Measurements from ENCODE around the gene RSKR.

DNA sequence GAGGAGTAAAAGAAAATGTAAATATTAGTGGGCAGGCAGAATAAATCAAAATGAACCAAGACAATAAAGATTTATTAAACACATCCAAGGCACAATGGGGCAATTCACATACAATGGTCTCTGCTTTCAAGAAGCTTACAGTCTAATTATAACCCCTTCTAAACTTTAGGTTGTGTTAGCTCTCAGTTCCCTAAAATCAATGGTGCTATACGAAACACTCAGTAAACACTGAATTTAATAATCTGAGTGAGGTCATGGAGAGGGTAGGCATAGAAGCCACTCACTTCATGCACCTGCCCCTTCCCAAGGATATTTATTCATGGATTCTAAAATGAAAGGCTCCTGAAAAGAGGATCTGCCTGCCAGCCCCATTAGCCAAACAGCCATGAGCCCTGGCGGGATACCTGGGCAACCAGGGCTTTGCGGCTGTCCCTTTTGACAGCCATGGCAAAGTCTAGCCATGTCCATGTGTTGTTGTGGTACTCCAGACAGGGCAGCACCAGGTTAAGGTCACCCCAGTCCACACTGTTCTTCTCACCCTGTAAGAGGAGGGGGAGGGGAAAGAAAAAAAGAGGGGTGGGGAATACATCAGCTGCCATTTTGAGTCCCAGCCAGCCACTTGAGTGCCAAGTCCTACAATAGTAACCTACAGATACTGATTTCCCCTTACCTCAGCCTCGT is 1.4 kb upstream of the RSKR start:
- TF ChIP-seq, protein P1, sequence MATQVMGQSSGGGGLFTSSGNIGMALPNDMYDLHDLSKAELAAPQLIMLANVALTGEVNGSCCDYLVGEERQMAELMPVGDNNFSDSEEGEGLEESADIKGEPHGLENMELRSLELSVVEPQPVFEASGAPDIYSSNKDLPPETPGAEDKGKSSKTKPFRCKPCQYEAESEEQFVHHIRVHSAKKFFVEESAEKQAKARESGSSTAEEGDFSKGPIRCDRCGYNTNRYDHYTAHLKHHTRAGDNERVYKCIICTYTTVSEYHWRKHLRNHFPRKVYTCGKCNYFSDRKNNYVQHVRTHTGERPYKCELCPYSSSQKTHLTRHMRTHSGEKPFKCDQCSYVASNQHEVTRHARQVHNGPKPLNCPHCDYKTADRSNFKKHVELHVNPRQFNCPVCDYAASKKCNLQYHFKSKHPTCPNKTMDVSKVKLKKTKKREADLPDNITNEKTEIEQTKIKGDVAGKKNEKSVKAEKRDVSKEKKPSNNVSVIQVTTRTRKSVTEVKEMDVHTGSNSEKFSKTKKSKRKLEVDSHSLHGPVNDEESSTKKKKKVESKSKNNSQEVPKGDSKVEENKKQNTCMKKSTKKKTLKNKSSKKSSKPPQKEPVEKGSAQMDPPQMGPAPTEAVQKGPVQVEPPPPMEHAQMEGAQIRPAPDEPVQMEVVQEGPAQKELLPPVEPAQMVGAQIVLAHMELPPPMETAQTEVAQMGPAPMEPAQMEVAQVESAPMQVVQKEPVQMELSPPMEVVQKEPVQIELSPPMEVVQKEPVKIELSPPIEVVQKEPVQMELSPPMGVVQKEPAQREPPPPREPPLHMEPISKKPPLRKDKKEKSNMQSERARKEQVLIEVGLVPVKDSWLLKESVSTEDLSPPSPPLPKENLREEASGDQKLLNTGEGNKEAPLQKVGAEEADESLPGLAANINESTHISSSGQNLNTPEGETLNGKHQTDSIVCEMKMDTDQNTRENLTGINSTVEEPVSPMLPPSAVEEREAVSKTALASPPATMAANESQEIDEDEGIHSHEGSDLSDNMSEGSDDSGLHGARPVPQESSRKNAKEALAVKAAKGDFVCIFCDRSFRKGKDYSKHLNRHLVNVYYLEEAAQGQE (IDR thresholded peaks at IDR 0.05; ENCODE audit: low read depth), result no peak
- TF ChIP-seq, protein P2, sequence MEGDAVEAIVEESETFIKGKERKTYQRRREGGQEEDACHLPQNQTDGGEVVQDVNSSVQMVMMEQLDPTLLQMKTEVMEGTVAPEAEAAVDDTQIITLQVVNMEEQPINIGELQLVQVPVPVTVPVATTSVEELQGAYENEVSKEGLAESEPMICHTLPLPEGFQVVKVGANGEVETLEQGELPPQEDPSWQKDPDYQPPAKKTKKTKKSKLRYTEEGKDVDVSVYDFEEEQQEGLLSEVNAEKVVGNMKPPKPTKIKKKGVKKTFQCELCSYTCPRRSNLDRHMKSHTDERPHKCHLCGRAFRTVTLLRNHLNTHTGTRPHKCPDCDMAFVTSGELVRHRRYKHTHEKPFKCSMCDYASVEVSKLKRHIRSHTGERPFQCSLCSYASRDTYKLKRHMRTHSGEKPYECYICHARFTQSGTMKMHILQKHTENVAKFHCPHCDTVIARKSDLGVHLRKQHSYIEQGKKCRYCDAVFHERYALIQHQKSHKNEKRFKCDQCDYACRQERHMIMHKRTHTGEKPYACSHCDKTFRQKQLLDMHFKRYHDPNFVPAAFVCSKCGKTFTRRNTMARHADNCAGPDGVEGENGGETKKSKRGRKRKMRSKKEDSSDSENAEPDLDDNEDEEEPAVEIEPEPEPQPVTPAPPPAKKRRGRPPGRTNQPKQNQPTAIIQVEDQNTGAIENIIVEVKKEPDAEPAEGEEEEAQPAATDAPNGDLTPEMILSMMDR (IDR thresholded peaks at IDR 0.05 in 2 of 3, conservative IDR thresholded peaks at IDR 0.05 in 1 of 3; ENCODE audit: borderline replicate concordance in 1 of 3, insufficient read depth in 1 of 3, low read depth in 2 of 3, low read length in 2 of 3), result no peak
- TF ChIP-seq POLR2A (IDR thresholded peaks at IDR 0.05; ENCODE audit: borderline replicate concordance, extremely low read depth, insufficient read depth, insufficient read length) (no peak), FOSL1 (IDR thresholded peaks at IDR 0.05; ENCODE audit: low read depth) (no peak), ZFX (IDR thresholded peaks at IDR 0.05) (no peak), EZH2phosphoT487 (IDR thresholded peaks at IDR 0.05; ENCODE audit: borderline replicate concordance) (no peak), YY1 (IDR thresholded peaks at IDR 0.05; ENCODE audit: extremely low read depth, insufficient replicate concordance, low read depth, low read length) (no peak), SIN3A (IDR thresholded peaks at IDR 0.05; ENCODE audit: low read depth) (no peak), EZH2 (IDR thresholded peaks at IDR 0.05) (no peak), RAD21 (IDR thresholded peaks at IDR 0.05; ENCODE audit: low read depth) (no peak), EGR1 (IDR thresholded peaks at IDR 0.05; ENCODE audit: low read depth) (no peak), POLR2AphosphoS5 (IDR thresholded peaks at IDR 0.05; ENCODE audit: low read depth, low read length) (no peak)
- TF ChIP-seq, protein P3, sequence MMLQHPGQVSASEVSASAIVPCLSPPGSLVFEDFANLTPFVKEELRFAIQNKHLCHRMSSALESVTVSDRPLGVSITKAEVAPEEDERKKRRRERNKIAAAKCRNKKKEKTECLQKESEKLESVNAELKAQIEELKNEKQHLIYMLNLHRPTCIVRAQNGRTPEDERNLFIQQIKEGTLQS (IDR thresholded peaks at IDR 0.05), result no peak
- TF ChIP-seq, protein P4, sequence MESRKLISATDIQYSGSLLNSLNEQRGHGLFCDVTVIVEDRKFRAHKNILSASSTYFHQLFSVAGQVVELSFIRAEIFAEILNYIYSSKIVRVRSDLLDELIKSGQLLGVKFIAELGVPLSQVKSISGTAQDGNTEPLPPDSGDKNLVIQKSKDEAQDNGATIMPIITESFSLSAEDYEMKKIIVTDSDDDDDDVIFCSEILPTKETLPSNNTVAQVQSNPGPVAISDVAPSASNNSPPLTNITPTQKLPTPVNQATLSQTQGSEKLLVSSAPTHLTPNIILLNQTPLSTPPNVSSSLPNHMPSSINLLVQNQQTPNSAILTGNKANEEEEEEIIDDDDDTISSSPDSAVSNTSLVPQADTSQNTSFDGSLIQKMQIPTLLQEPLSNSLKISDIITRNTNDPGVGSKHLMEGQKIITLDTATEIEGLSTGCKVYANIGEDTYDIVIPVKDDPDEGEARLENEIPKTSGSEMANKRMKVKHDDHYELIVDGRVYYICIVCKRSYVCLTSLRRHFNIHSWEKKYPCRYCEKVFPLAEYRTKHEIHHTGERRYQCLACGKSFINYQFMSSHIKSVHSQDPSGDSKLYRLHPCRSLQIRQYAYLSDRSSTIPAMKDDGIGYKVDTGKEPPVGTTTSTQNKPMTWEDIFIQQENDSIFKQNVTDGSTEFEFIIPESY (IDR thresholded peaks at IDR 0.05; ENCODE audit: extremely low read depth, insufficient replicate concordance, low read length), result no peak

Measured in HCT116 (cell line).